Trophoblast cell (in vitro differentiated cells and primary cell): Measurements from ENCODE around the gene CD58.
A peak's percentile ranks its signal among the peaks of the same experiment; 100 is the strongest.
"Not testable (repeated sequence)": the region's sequence is repeated elsewhere in the genome, so short reads cannot be mapped to it uniquely, and the experiment has no call there.

ENCODE experiments used
- DNase-seq, 2 donors: peaks; one replicate each; pipeline ENCODE4 v3.0.0-alpha.2; 2016
- H2AFZ ChIP-seq: 2 replicates; pipeline ENCODE4 v1.6.1; 2013; ENCODE audit warnings: low read length, moderate library complexity, mild to moderate bottlenecking; ENCODE audit not compliant: insufficient read depth, poor library complexity
- H2AK5ac ChIP-seq: 2 replicates; pipeline ENCODE4 v1.6.1; 2013; ENCODE audit warnings: mild to moderate bottlenecking, low read length
- H2BK120ac ChIP-seq: 2 replicates; pipeline ENCODE4 v1.6.1; 2013; ENCODE audit warnings: low read length, mild to moderate bottlenecking, moderate library complexity; ENCODE audit not compliant: insufficient read depth, poor library complexity
- H2BK12ac ChIP-seq: 2 replicates; pipeline ENCODE4 v1.6.1; 2013; ENCODE audit warnings: mild to moderate bottlenecking, low read length, moderate library complexity
- H2BK5ac ChIP-seq: 2 replicates; pipeline ENCODE4 v1.6.1; 2013; ENCODE audit warnings: low read length, low read depth, moderate library complexity, mild to moderate bottlenecking; ENCODE audit not compliant: poor library complexity
- H3K14ac ChIP-seq: 2 replicates; pipeline ENCODE4 v1.6.1; 2013; ENCODE audit warnings: mild to moderate bottlenecking, low read length
- H3K18ac ChIP-seq: 2 replicates; pipeline ENCODE4 v1.6.1; 2013; ENCODE audit warnings: mild to moderate bottlenecking, low read length
- H3K23ac ChIP-seq: 2 replicates; pipeline ENCODE4 v1.6.1; 2013; ENCODE audit warnings: low read length
- H3K27ac ChIP-seq: 2 replicates; pipeline ENCODE4 v1.5.1; 2013; ENCODE audit warnings: low read depth, mild to moderate bottlenecking, inconsistent platforms, low read length, moderate library complexity
- H3K27me3 ChIP-seq: 2 replicates; pipeline ENCODE4 v1.6.1; 2013; ENCODE audit warnings: inconsistent platforms, mild to moderate bottlenecking, low read length, moderate library complexity; ENCODE audit not compliant: insufficient read depth
- H3K36me3 ChIP-seq, 2 experiments: 1 replicate in 1 of 2; 2 replicates in 1 of 2; pipeline ENCODE4 v1.6.1; 2013; ENCODE audit warnings: low read length in 2 of 2, mild to moderate bottlenecking in 2 of 2, moderate library complexity in 1 of 2; ENCODE audit not compliant: insufficient read depth in 2 of 2, control insufficient read depth in 1 of 2
- H3K4ac ChIP-seq: 2 replicates; pipeline ENCODE4 v1.6.1; 2013; ENCODE audit warnings: low read depth, mild to moderate bottlenecking, low read length, moderate library complexity
- H3K4me1 ChIP-seq, 2 experiments: 1 replicate in 1 of 2; 2 replicates in 1 of 2; pipeline ENCODE4 v1.6.1; 2013; ENCODE audit warnings: low read length in 2 of 2, mild to moderate bottlenecking in 2 of 2, moderate library complexity in 1 of 2; ENCODE audit not compliant: insufficient read depth in 2 of 2, control insufficient read depth in 1 of 2
- H3K4me2 ChIP-seq: 2 replicates; pipeline ENCODE4 v1.6.1; 2013; ENCODE audit warnings: inconsistent platforms, mild to moderate bottlenecking, low read length, moderate library complexity
- H3K4me3 ChIP-seq: 2 replicates; pipeline ENCODE4 v1.5.1; 2013; ENCODE audit warnings: mild to moderate bottlenecking, low read depth, low read length, inconsistent platforms
- H3K79me1 ChIP-seq: one replicate; pipeline ENCODE4 v1.6.1; 2013; ENCODE audit warnings: low read length
- H3K79me2 ChIP-seq: 2 replicates; pipeline ENCODE4 v1.6.1; 2013; ENCODE audit warnings: low read length, mild to moderate bottlenecking; ENCODE audit not compliant: control insufficient read depth, insufficient read depth, poor library complexity
- H3K9ac ChIP-seq: 2 replicates; pipeline ENCODE4 v1.6.1; 2013; ENCODE audit warnings: mild to moderate bottlenecking, low read length
- H3K9me3 ChIP-seq: 2 replicates; pipeline ENCODE4 v1.6.1; 2013; ENCODE audit warnings: low read depth, mild to moderate bottlenecking, control low read depth, inconsistent platforms, low read length; ENCODE audit not compliant: insufficient read depth
- H4K12ac ChIP-seq: 2 replicates; pipeline ENCODE4 v1.6.1; 2013; ENCODE audit warnings: low read depth, mild to moderate bottlenecking, low read length, moderate library complexity
- H4K8ac ChIP-seq: 2 replicates; pipeline ENCODE4 v1.6.1; 2013; ENCODE audit warnings: low read depth, mild to moderate bottlenecking, low read length, moderate library complexity
- H4K91ac ChIP-seq: one replicate; pipeline ENCODE4 v1.6.1; 2013; ENCODE audit warnings: low read depth, mild to moderate bottlenecking, low read length, moderate library complexity
- whole genome bisulfite sequencing: extraction: QIAGEN DNeasy Blood & Tissue Kit; methylation state at CpG from one replicate; pipeline ENCODE4 v1.1.7; 2013; ENCODE audit warnings: missing lambda C conversion rate; ENCODE audit not compliant: insufficient read length, insufficient coverage; ENCODE audit errors: extremely low coverage; 5-methylcytosine and 5-hydroxymethylcytosine counted together

CD58 gene

DNA sequence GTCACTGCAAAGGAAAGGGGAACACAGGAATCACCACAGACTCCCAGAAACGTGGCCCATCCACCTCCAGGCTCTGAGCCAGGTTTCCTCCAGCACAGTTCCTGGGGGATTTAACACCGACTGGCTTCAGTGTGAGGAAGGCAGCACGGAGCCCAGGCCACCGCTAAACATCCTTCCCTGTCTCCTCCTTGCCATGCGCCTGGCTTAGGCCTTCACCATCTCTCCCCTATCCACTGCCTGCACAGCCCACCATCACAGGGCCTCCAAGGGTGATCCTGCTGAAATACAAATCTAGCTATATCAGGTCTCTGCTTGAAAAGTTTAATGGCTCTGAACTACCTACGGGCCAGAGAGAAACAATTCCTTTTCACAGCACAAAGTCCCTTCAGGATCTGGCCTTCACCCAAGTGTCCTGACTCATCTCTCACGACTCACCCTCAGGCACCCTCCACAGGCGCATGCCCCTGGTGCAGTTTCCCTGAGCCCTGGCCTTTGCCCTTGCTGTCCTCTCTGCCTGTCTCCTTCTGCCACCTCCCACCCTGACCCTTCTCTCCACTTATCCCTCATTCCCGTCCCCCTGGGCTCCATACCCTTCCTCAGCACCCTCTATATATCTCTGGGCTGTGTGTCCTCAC lies 18.4 kb upstream of the CD58 start:
- peaks cover 16 to 28% of the 10 kb centered on the region in 2 experiments for H3K36me3 ChIP-seq
- not testable (repeated sequence) for H2BK5ac ChIP-seq, H3K27me3 ChIP-seq, H3K9ac ChIP-seq, H3K27ac ChIP-seq, H2AK5ac ChIP-seq, H3K14ac ChIP-seq, H3K4me3 ChIP-seq, H3K4me2 ChIP-seq, H2AFZ ChIP-seq, H2BK120ac ChIP-seq, H3K4ac ChIP-seq, H2BK12ac ChIP-seq, H4K8ac ChIP-seq, H3K23ac ChIP-seq, H3K18ac ChIP-seq, H3K79me2 ChIP-seq, H3K79me1 ChIP-seq, H4K12ac ChIP-seq, H3K9me3 ChIP-seq, H4K91ac ChIP-seq
- WGBS = no CpG with 5 or more reads among the region's 9 CpGs
- peak in 1 of 2 donors; percentile 48 for DNase-seq
- peaks cover 4 to 11% of the 10 kb centered on the region in 2 experiments for H3K4me1 ChIP-seq

DNA sequence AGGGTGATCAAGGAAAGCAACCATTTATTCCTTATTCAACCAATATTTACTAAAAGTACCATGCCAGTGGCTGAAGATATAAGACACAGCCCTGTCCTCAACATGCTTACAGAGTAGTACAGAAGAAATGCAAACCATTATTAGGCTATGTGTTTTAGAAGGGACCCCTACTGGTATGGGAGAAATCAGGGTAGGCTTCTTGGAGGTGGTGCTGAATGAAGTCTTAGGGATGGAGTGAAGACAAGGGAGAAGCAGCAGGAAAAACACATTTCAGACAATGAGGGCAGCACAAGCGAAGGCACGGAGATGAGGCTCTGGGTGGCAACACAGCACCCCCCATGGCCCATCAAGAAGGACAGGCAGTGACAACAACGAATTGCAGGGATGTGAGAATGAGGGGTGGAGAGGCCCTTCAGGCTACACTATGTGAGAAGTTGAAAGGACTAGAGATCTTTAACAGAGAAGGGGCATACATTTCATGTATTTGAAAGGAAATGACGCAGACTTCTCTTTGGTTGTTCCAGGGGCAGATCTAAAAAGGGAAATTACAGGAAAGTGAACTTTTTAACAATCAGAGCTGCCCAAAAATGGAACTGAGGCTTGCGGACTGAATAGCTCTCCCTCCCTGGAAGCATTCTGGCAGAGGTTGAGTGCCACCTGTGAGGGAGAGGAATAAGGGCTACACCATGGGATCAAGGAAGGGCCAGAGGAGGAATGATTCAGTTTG lies 16.8 kb upstream of the CD58 start:
- no peak overlapping the region for H2AK5ac ChIP-seq
- no peaks in the 10 kb centered on the region for H3K79me2 ChIP-seq
- H2BK12ac ChIP-seq = no peak overlapping the region
- H2AFZ ChIP-seq = no peak overlapping the region
- H3K27me3 ChIP-seq = no peaks in the 10 kb centered on the region
- H2BK5ac ChIP-seq = no peak overlapping the region
- H4K91ac ChIP-seq = no peak overlapping the region
- H3K14ac ChIP-seq = no peak overlapping the region
- H3K4ac ChIP-seq = no peak overlapping the region
- no peak for DNase-seq
- H4K12ac ChIP-seq = no peak overlapping the region
- no peak overlapping the region for H3K9ac ChIP-seq
- H4K8ac ChIP-seq = no peak overlapping the region
- H3K79me1 ChIP-seq = no peaks in the 10 kb centered on the region
- no peak overlapping the region for H2BK120ac ChIP-seq
- peaks cover 24 to 33% of the 10 kb centered on the region in 2 experiments for H3K36me3 ChIP-seq
- no peak overlapping the region for H3K4me2 ChIP-seq
- WGBS = no CpG with 5 or more reads among the region's 5 CpGs
- H3K4me1 ChIP-seq = peaks cover 4 to 11% of the 10 kb centered on the region in 2 experiments
- H3K4me3 ChIP-seq = no peak overlapping the region
- no peak overlapping the region for H3K18ac ChIP-seq
- H3K27ac ChIP-seq = no peak overlapping the region
- no peak overlapping the region for H3K23ac ChIP-seq
- peaks cover 3% of the 10 kb centered on the region for H3K9me3 ChIP-seq

- no CpG with 5 or more reads among the region's 3 CpGs for WGBS
- Histone ChIP-seq H3K23ac (no peak overlapping the region), H2BK5ac (no peak overlapping the region), H3K27me3 (no peaks in the 10 kb centered on the region), H3K79me1 (no peaks in the 10 kb centered on the region), H2BK120ac (no peak overlapping the region), H3K18ac (no peak overlapping the region), H3K79me2 (no peaks in the 10 kb centered on the region), H4K8ac (no peak overlapping the region), H2AFZ (no peak overlapping the region), H3K4me1 (peaks cover 4 to 6% of the 10 kb centered on the region in 2 experiments), H4K91ac (no peak overlapping the region), H3K4ac (no peak overlapping the region), H3K4me2 (no peak overlapping the region), H4K12ac (no peak overlapping the region), H3K36me3 (peaks cover 26 to 35% of the 10 kb centered on the region in 2 experiments), H2AK5ac (no peak overlapping the region), H3K4me3 (no peak overlapping the region), H3K9ac (no peak overlapping the region), H2BK12ac (no peak overlapping the region), H3K14ac (no peak overlapping the region), H3K27ac (no peak overlapping the region), H3K9me3 (peaks cover 3% of the 10 kb centered on the region)
- DNase-seq = no peak
Measured at GRCh38 chr1:116586741-116587143, 15.9 kb upstream of the CD58 start.

- Histone ChIP-seq H3K4me3 (no peak overlapping the region), H4K8ac (no peak overlapping the region), H3K27me3 (no peaks in the 10 kb centered on the region), H4K91ac (no peak overlapping the region), H2BK5ac (no peak overlapping the region), H3K4ac (no peak overlapping the region), H2AK5ac (no peak overlapping the region), H3K14ac (no peak overlapping the region), H3K79me1 (no peaks in the 10 kb centered on the region), H4K12ac (no peak overlapping the region), H3K79me2 (no peaks in the 10 kb centered on the region), H3K4me2 (no peak overlapping the region), H2BK12ac (no peak overlapping the region), H3K18ac (no peak overlapping the region), H3K9me3 (peaks cover 3% of the 10 kb centered on the region), H3K4me1 (peaks cover 7 to 9% of the 10 kb centered on the region in 2 experiments), H3K27ac (no peak overlapping the region), H2BK120ac (no peak overlapping the region), H2AFZ (no peak overlapping the region), H3K23ac (no peak overlapping the region), H3K36me3 (peaks cover 28 to 37% of the 10 kb centered on the region in 2 experiments), H3K9ac (no peak overlapping the region)
- peak; percentile 37 to 74 for DNase-seq
- WGBS = no CpG with 5 or more reads among the region's 1 CpG
Measured at GRCh38 chr1:116585886-116586285, 15.1 kb upstream of the CD58 start.
